HG03108 (cell line): ENCODE data around the gene CPXM2.

Experiments
- ATAC-seq: cut with Tn5 transposase; IDR thresholded peaks from one replicate; pipeline ENCODE4 v1.9.1; 2021; ENCODE audit warnings: moderate library complexity; ENCODE audit not compliant: unreplicated experiment

Gene CPXM2

DNA sequence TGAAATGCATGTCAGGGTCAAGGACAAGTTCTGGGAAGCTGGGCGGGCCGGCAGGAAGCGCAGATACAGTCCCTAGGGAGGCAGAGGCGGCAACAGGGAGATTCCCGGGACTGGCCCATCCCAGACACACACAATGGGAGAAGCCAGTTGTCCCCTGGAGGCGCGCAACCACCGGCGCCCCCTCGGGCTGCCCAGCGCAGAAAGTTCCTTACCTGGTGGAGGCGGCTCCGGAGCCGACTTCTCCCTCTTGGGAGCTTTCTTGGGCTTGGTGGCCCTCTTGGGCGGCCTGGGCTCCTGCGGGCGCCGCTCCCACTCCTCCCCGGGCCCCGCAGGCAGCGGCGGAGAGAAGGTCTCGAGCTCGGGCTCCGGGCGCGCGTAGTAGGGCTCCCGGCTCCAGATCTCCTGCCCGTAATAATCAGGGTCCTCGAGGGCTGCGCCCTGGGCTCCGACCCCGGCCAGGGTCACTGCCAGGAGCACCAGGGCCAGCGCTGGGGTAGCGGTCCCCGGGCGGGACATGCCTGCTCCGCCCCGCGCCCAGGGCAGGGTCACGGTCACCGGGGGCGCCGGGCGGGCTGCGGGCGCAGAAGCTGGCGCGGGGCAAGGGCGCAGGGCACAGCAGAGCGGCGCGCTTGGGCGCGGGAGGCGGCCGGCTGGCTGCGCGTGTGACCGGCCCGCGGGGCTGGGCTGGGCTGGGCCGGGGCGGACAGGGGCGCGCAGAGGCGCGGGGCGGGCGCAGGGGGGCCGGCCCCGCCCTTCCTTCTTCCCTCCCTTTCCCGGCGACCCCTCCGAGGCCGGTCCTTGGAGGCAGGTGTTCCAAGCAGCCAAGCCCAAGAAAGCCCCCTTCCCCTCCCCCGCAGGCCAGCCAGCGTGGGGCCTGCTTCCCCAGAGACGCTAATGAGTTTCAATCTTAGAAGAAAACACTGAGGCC lies at the start of gene CPXM2:
Gene CPXM2, minus strand, starts transcription at position 664 of the 928 bp plus-strand sequence. Its CDS starts 148 bp downstream, at position 516.
- no peak for ATAC-seq

DNA sequence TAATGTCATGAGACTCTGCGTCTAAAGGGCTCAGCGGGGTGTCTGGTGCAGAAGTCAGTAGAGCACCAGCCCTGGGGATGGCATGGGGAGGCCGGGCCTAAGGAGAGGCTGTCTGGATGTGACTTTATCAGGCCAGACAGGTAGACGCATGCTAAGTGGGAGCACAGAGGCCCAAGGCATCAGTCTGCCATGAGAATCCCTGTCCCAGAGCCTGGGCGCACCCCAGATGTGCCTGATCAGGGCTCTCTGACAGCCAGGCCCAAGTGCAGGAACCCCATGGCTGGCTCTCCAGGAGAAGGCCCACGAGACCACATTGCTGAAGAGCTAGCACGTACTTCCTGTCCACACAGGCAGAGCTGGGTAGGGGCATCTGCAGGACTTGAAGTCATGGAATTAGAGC lies 48.0 kb upstream of the CPXM2 start:
- no peak for ATAC-seq

DNA sequence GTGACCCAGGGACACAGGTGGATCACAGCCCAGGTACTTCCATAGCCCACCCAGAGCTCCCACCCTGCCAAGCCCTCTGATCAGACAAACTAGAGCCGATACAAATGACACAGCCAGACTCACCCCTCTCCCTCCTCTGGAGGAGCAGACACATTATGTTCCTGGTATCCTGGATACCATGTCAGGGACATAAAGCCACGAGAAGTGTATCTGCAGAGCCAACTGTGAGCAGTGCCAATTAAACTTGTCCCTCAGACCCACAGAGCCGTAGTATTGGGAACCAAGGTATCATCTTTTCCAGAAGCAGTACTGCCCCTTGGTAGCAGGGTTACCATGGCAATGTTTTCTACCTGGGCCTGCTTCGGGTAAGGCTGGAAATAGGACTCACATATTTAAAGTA lies 47.3 kb upstream of the CPXM2 start:
- no peak for ATAC-seq

DNA sequence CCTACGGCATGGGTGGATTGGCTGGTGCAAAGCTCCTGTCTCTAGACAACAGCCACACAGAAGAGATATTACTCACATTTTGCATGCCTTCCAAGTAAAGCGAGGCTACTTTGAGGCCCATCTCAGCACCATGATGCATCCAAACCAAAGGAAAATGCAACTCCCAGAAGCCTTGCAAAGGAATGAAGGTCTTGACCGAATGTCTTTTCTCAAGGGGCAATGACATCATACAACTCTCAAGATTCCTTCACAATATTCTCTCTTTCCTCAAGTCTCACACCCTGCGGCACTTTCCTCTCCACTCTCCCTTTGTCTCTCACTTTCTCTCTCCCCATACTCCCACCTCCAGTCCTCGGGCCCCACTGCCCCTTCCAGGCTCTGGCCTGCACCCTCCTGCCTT lies 44.8 kb upstream of the CPXM2 start:
- no peak for ATAC-seq

DNA sequence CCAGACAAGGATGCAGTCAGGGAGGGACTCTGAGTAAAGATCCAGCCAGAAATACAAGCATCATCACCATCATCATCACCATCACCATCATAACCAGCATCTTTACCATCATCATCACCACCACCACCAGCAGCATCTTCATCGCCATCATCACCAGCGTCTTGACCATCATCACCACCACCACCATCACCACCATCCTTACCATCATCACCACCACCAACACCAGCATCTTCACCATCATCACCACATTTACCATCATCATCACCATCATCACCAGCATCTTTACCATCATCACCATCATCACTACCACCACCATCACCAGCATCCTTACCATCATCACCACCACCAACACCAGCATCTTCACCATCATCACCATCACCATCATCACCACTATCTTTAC lies 44.1 kb upstream of the CPXM2 start:
- no peak for ATAC-seq

DNA sequence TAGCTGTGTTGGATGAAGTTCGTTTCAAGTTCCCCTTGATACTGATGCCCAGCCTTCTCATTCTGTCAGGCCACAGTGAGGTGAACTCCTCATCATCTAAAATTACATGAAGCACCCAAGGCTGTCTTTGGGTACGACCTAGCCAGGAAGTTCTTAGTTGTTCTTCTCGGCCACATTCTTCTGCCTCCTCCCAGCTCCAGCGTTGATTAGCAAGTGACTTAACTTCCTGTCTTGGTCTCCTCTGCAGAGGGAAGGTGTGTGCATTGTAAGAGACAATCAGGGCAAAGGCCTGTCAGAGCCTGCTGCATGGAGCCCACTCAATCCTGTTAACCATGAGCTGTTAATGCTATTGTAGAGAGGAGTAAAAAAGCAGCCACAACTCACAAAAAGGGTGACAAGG lies 43.2 kb upstream of the CPXM2 start:
- ATAC-seq, result no peak

DNA sequence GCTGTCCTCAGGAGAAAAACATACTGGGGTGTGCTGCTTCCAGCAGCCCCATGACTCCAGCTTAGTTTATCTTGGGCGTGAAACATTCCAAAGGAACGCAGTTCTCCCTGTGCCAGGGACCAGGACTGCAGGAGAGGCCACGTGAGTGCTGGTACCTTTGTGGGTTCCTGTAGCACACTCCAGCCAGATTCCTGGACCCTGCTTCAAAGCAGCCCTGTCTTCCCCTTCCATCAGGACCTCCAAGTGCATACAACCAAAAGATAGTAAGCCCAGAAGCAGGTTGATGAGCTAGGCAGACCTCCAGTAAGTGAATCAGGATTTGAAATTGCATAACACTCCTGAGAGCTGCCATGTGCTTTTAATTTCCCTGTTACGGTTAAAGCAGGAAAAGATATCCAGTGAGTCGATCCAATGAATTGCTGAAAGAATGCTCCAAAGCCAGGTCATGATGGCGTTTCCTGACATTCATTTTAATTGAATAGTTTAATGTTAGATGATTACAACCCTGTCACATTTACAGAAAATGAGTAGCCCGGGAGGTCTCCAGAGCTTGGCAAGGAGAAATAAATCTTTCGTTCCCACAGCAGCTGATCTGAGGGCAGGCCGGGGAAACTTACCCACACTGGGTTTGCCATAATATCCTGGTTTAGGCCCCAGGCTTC lies 38.9 kb upstream of the CPXM2 start:
- no peak for ATAC-seq

DNA sequence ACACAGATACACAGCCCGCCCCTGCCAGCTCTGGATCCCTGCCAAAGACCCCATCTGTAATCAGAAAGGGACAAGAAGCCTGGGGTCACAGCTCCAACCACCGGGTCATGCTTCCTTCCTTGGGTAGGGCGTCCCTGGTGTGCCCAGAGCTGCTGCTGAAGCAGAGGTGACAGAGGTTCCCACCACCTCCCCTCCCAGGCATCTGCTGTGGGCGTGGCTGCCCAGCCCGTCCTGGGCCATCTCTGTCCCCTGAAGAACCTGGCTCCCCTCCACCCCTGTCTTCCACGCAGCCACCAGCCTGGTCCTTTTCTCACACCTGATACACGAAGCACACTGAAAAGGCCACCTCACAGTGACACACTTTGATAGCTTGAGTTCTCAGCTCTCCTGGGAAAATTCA lies 38.2 kb upstream of the CPXM2 start:
- no peak for ATAC-seq

DNA sequence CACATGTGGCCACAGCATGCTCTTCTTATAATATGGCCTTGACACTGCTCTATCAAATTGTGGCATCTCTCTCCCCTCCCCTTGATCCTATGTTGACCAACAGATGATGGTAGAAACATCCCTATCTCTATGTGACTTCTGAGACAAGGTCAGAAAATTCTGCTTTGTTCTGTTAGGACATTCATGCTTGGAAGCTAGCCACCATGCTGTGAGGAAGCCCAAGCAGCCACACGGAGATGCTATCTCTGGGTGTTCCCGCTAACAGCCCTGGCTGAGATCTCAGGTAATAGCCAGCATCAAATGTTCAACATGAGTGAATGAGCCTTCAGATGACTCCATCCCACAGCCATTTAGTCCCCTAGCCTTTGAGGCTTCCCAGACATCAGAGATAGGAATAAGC lies 36.8 kb upstream of the CPXM2 start:
- no peak for ATAC-seq

DNA sequence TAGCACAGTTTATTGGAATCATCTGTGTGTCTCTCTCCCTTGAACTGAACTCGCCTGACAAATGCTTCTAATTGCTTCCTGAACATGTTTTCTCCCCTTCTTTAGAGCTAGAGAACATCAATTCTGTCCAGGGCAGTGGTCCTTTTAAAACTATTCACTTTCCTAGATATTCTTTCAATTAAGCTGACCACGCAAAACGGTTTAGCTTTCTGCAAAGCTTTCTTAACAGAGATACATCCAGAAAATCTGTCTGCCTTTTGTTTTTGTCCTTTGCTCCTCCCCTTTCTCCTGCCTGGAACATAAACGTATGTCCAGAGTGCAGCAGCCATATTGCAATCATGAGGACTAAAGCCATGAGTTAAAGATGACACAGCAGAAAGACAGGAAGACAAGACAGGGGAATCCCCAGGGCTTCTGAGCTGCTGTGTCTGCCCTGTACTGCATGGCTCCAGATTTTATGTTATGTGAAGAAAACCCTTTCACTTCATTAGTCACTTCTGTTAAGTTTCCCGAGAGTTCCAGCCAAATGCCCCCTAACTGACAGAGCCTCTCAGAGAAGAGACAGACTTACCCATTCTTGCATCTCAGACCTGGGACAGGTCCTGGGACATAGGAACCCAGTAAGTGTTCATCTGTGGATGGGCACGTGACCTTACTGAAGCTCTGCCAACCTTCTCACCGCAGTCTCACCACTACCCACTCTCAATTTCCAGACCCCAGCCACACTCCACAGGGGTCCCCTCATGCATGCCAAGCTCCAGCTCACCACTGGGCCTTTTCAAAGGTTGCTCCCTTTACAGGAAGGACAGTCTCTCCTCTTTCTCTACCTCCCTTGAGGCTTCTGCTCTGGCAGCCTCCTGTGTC lies 35.0 kb upstream of the CPXM2 start:
- peak; percentile 72 for ATAC-seq

DNA sequence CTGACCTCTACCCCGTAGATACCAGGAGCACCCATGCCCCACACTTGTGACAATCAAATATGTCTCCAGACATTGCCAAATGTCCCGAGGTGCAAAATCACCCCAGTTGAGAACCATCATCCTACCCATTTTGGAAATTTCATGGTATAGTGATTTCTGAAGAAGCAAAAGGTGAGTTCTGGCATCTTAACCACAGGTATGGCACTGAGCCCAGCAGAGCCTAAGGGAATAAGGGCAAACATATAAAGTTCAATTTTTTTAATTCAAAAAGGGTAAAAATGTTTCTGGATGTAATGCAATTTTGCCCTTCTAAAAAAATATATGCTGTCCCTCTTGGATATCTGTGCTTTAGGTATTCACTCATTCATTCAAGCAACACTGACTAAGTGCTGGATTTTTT lies 30.5 kb upstream of the CPXM2 start:
- no peak for ATAC-seq

DNA sequence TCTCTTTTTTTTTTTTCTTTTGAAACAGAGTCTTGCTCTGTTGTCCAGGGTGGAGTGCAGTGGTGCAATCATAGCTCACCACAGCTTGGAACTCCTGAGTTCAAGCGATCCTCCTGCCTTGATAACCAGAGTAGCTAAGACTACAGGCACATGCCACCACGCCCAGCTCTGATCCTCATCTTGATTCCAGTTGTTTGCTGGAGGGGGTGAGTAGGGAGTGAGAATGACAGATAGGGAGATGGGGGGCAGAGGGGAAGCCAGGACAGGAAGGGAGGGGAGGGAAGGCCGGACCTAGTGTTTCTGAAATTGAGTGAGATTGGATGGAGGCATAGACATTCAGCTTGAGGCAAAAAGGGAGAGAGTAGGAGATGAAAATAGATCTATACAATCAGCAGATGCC lies 25.2 kb upstream of the CPXM2 start:
- no peak for ATAC-seq

DNA sequence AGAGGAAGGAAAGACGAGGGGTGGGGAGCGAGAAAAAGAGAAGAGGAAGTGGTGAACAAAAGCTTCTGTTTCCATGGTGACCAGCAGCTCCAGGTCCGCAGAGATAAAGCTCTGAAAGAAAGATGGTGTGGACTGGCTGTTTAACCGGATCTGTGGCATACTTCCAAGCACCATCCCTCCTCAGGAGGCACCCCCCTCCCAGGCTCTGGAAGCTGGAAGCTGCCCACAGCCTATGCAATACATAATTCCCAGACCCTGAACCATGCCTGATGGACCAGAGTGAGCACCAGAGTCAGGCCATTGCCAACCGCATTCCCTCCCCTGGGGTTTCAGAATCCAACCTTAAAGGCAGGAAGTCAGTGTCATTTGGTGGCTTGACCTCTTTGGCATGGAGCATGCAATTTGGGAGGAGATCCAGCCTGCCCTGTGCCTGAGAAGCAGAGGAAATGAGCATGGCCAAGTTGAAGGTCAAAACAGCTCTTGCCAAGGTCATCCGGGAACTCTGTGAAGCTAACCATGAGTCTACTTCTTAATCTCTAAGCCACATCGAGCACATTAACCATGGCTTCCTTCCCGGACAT lies 22.2 kb upstream of the CPXM2 start:
- ATAC-seq, result no peak

DNA sequence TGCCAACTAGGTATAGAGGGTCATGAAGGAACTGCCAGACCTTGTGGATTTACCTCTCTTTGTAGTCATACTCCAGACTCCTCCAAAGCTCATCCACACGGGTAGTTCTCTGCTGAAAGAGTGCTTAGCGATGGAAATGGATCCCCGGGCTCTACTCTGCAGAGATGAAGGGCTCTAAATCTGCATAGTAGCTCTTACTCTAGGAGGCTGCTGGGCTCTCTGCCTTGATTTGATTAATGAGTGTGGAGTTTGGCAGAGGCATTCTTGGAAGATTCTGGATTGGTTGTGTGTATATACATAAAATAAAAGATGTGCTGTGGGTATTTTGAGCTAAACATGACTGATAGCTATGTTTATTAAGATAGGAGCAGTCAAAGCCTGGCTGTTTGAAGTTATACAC lies 21.3 kb upstream of the CPXM2 start:
- no peak for ATAC-seq

DNA sequence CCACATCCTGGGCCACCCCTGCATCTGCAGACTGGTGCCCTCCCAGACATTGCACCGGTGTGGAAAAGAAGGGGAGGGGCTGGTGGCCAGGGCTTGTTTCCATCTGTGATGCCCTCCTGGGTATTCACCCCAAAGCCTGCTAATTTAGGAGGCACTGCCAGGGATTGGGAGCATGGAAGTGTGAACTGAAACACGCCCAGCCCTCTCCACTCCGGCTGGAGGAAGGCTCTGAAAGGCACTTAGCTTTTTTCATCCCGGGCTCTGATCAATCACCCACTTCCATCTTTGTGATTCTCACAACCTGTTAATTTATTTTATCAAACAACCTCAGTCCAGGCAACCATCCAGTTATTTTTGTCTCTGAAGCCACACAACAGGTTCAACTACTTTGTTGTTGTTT lies 20.9 kb upstream of the CPXM2 start:
- ATAC-seq, result no peak

DNA sequence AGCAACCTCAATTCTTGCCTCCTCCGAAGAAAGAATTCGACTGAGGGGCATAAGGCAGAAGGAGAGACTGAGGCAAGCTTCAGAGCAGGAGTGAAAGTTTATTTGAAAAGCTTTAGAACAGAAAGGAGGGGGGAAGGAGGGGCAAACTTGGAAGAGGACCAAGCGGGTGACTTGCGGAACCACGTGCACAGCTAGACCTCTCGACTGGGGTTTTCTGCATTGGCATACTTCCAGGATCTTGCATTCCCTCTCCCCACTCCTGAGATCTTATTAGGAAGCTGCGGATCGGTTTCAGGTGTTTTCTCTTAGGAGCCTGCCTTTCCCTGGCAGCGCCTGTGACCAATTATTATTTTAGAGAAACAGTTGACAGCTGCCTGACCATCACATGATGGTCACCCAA lies 20.3 kb upstream of the CPXM2 start:
- no peak for ATAC-seq

DNA sequence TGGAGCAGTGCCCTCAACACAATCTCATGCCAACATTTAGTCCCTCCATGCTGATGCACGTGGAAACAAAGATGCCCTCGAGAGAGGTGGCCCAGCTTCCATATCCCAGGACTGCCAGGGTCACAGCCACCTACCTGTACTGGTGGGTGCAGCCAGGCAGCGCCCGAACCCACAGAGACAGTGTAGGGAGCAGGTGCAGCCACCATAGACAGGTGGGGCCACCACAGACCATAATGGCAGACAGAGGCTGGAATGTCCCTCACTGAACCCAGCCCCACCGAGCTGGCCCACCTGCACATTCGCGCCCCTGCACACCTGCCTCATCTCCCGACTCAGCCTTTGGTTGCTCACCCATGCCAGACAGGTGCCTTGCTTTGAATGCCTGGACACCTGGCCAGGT lies 18.3 kb upstream of the CPXM2 start:
- ATAC-seq, result no peak

DNA sequence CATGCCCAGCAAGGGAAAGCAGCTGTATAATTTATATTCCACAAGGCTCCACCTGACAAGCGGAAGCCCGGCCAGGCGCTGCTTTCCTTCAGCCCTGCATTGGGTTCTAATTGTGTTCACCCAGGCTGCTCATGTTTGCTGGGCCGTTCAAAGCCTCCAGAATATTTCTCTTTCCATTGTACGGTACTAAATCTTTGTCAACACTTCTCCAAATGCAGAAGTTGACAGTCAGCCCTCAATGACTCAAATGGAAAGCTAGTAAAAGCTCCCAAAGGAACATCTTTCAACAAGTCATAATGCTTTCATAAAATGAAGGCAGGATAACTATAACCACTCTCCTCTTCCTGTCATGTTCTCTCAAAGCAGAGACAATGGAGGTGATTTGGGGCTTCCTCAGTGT lies 17.8 kb upstream of the CPXM2 start:
- no peak for ATAC-seq

DNA sequence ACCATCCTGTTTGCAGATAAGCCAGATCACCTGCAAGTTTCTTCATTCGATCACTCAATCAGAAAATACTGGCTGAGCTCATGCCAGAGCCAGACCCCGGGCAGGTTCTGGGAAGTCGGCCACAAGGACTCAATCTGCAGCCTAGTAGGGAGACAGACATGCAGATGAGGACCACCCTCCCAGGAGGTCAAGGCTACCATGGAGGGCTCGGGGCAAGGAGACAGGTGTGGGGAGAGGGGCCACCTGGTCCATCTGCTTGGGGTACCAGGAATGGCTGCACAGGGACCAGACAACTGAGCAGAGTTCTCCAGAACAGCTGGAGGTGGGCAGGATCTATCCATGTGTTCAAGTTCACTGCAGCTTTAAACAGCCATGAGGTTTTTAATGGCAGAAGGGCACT lies 16.8 kb upstream of the CPXM2 start:
- no peak for ATAC-seq

DNA sequence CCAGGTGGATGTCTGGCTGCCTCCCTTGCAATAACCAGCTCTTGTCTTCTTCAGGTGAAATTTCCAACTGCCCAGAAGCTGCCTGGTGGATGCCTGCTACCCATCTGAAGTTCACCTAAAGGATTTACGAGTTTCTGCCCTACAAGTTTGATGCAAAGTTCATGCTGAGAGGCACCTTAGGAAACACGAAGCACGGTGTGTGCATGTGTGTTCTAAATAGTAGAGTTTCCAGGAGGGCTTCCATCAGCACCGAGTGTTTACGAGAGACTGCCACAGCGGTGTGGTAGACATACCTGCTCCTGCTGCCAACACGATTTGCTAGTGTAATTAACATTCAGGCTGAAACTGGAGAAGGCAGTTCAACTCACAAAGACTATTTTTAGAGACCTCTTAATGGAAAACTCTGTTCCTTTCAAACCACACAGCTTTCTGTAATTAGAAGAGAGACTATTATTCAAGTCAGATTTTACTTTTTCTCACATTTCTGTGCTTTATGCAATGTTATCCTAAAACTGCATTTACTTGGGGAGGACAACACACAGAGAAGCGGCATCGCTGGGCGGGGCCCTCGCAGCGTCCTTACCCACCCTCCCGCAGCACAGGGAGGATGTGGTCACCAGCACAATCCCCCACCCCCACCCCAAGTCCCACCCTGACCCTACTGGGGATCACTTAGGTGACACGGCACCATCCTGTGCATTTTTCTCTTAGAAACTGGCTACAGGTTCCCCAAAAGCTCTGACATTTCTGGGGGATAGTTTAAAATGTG lies 15.5 kb upstream of the CPXM2 start:
- ATAC-seq, result no peak
